Psoas muscle (tissue), 8 donors: ENCODE measurements around the gene PIK3R2. TPM values are rescaled to one million over a fixed set of nuclear protein-coding genes. Genes with fewer than 3 reads are reported as not detected.

Source experiments
- ATAC-seq, 4 donors: fragments of 200-7000 bp; cut with Tn5 transposase; one replicate each; pipeline ENCODE4 v1.9.1; 2020; ENCODE audit warnings: moderate library complexity in 3 of 4, mild to moderate bottlenecking in 2 of 4
- DNase-seq, 2 donors: peaks; one replicate each; pipeline ENCODE4 v3.0.0-alpha.2; 2020
- H3K27ac ChIP-seq: fragments of 200-600 bp; one replicate; pipeline ENCODE4 v1.8.0; 2022
- H3K27me3 ChIP-seq, 3 donors: fragments of 200-600 bp in 1 of 3; one replicate each; pipeline versions ENCODE4 v1.6.1 to v1.8.0; 2013 to 2022; ENCODE audit warnings: low read length in 2 of 3, mild to moderate bottlenecking in 2 of 3, moderate library complexity in 1 of 3; ENCODE audit not compliant: insufficient read depth in 3 of 3
- H3K36me3 ChIP-seq, 2 donors: fragments of 200-600 bp in 1 of 2; one replicate each; pipeline versions ENCODE4 v1.6.1 to v1.8.0; 2013 to 2022; ENCODE audit warnings: low read depth in 1 of 2, mild to moderate bottlenecking in 1 of 2, moderate library complexity in 1 of 2; ENCODE audit not compliant: insufficient read depth in 1 of 2
- H3K4me1 ChIP-seq: fragments of 200-600 bp; one replicate; pipeline ENCODE4 v1.8.0; 2022
- H3K4me3 ChIP-seq: fragments of 200-600 bp; one replicate; pipeline ENCODE4 v1.8.0; 2022; ENCODE audit warnings: mild to moderate bottlenecking
- H3K9me3 ChIP-seq: fragments of 200-600 bp; one replicate; pipeline ENCODE4 v1.8.0; 2022
- CTCF ChIP-seq: fragments of 200-600 bp; IDR thresholded peaks from one replicate; pipeline ENCODE4 v1.8.0; 2022; ENCODE audit warnings: antibody characterized with exemption
- WGBS, 3 donors: extraction: QIAGEN DNeasy Blood & Tissue Kit; methylation state at CpG; one replicate each; pipeline versions ENCODE4 v1.1.6 to v1.1.7; 2013; 5-methylcytosine and 5-hydroxymethylcytosine counted together
- intact Hi-C, 2 donors: fragments of 100-400 bp; cut with DNase I; formaldehyde crosslinking; loops; one replicate each; pipeline versions ENCODE4 v1.11.0 to v1.14.2; 2022
- polyA plus RNA-seq, 3 donors: library from polyadenylated mRNA; stranded (reverse); fragments of 200-250 nt; gene quantifications; one replicate each; pipeline ENCODE4 v1.2.3, GENCODE V29; 2013
- total RNA-seq, 4 donors: library from RNA; stranded (reverse); fragmentation: NEBNext Ultra II Directional in 2 of 4; extraction: Animal tissue kit (Norgen Biotek cat#: 25700) in 2 of 4; gene quantifications; one replicate each; pipeline versions ENCODE4 v1.2.1 to v1.2.4, GENCODE V29; 2021 to 2023
- donor health status: healthy with polysubstance abuse.
- donor health status: DM: no; HTN: no; CAD: no; lungs with moderate emphysema.
- donor health status: Bipolar disorder and iron deficiency.
- donor health status: healthy.
- donor health status: DM: yes; HTN: yes; CAD: no.
- donor health status: DM: no; HTN: no; CAD: no.
- donor health status: DM: no; HTN: no; CAD: no.
- donor health status: DM: yes; HTN: yes; CAD: no.

PIK3R2 gene
- total and polyA plus RNA-seq, 7 donors: 4.6 to 20.8 (median 8.6) TPM

GRCh38 chr19:18118420-18119012, 34.4 kb upstream of the PIK3R2 start:
- DNase-seq (no peak), ATAC-seq (no peak)
- no peak for TF ChIP-seq CTCF
- H3K36me3 ChIP-seq: no peaks in the 10 kb centered on the region
- H3K9me3 ChIP-seq: no peaks in the 10 kb centered on the region
- intact Hi-C loops: loop anchor here (5.0 kb wide), 1 partner anchor 34 kb away; the partner anchor contains the start of gene PIK3R2 (in 2 of the 2)
- no peaks in the 10 kb centered on the region for H3K27me3 ChIP-seq
- H3K4me3 ChIP-seq: peak overlapping the region; percentile 73
- no peaks in the 10 kb centered on the region for H3K4me1 ChIP-seq
- H3K27ac ChIP-seq: peak overlapping the region; percentile 53
- 30 to 38% (median 34%) methylated on average over 14 of the region's 14 CpGs for WGBS, 3 donors

- no peaks in the 10 kb centered on the region for H3K27me3 ChIP-seq
- TF ChIP-seq CTCF: no peak
- H3K36me3 ChIP-seq: peaks cover 0 to 5% of the 10 kb centered on the region in 2 donors
- intact Hi-C loops: loop anchor here (5.0 kb wide), 1 partner anchor 33 kb away; the partner anchor contains the start of gene PIK3R2 (in 2 of the 2)
- no peak overlapping the region for H3K27ac ChIP-seq
- H3K9me3 ChIP-seq: no peaks in the 10 kb centered on the region
- no peak for DNase-seq
- H3K4me3 ChIP-seq: peak overlapping the region; percentile 73
- no peak for ATAC-seq
- WGBS, 3 donors: 36 to 41% (median 39%) methylated on average over 13 of the region's 13 CpGs
- H3K4me1 ChIP-seq: no peaks in the 10 kb centered on the region
These were observed 33.8 kb upstream of the PIK3R2 start for GRCh38 chr19:18119013-18119716.

GRCh38 chr19:18119717-18120105, 33.3 kb upstream of the PIK3R2 start:
- 79 to 85% (median 79%) methylated on average over 14 of the region's 14 CpGs for WGBS, 3 donors
- H3K36me3 ChIP-seq: peaks cover 0 to 6% of the 10 kb centered on the region in 2 donors
- H3K4me3 ChIP-seq: no peak overlapping the region
- no peak for DNase-seq
- intact Hi-C loops: loop anchor here (5.0 kb wide), 1 partner anchor 33 kb away; the partner anchor contains the start of gene PIK3R2 (in 2 of the 2)
- no peaks in the 10 kb centered on the region for H3K9me3 ChIP-seq
- H3K27ac ChIP-seq: no peak overlapping the region
- no peak for ATAC-seq
- no peak for TF ChIP-seq CTCF
- H3K27me3 ChIP-seq: no peaks in the 10 kb centered on the region
- H3K4me1 ChIP-seq: no peaks in the 10 kb centered on the region

DNA sequence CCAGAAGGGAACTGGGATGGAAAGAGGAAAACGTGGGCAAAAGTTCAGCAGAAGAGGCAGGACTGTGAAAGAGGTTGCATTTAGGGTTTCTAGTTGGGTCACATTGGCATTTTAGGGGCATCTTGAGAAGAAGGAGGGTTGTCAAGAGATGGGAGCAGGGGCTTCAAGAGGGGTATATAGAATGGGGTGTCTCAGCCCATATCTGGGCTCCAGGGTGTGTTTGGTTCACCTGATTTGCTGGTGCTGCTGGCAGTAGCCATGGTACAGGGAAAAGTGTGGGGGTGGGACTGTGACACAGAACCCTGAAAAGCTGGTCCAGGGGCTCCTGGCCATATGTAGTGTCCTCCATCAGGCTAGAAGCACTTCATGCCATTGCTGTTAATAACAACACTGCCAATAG, 32.8 kb upstream of the PIK3R2 start:
- intact Hi-C loops: no loop called here
- Histone ChIP-seq H3K4me3 (no peak overlapping the region), H3K27me3 (no peaks in the 10 kb centered on the region), H3K9me3 (no peaks in the 10 kb centered on the region), H3K4me1 (no peaks in the 10 kb centered on the region), H3K36me3 (peaks cover 0 to 6% of the 10 kb centered on the region in 2 donors), H3K27ac (no peak overlapping the region)
- 10 to 51% (median 40%) methylated on average over 1 of the region's 1 CpG for WGBS, 3 donors
- DNase-seq (no peak), ATAC-seq (no peak)
- TF ChIP-seq CTCF: no peak
